Testis (tissue), 2 donors: ENCODE measurements around the gene CEACAM3.

Source experiments
- POLR2A ChIP-seq: fragments of 450-650 bp; IDR thresholded peaks from one replicate; pipeline ENCODE4 v1.6.1; 2017; ENCODE audit warnings: antibody characterized with exemption, mild to moderate bottlenecking, moderate library complexity
- TF ChIP-seq, protein P1 (sequence below), 3 experiments: fragments of 450-650 bp in 2 of 3; fragments of 200-600 bp in 1 of 3; sonication (generic) in 1 of 3; IDR thresholded peaks; one replicate each; pipeline ENCODE4 v1.5.1; 2016 to 2019; ENCODE audit warnings: antibody characterized with exemption in 3 of 3, mild to moderate bottlenecking in 2 of 3, moderate library complexity in 1 of 3

DNA sequence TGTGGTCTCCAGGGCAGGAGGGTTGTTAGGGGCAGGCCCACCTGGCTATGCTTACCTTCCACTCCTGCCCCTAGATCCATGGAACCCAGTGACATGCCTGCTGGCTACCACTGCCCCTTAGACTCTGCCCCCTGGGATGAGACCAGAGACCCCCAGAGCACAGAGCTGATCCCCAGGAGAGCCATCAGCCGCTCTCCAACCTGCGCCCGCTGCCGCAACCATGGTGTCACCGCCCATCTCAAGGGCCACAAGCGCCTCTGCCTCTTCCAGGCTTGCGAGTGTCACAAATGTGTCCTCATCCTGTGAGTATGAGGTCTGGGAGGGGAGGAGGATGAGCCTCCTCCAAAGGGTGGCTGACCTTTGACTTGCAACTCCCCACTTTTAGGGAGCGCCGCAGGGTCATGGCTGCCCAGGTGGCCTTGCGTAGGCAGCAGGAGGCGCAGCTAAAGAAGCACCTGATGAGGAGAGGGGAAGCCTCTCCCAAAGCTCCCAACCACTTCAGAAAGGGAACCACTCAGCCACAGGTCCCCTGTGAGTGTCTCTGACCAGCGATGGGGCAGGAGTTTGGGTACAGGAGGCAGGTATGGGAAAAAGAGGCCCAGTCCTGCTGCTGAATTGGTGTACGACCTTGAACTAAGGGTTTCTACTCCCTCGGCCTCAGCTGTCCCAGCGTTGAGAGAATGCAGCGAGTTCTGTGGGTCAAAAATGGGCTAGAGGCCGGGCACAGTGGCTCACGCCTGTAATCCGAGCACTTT, 51.1 kb downstream of the CEACAM3 start:
- TF ChIP-seq, protein P1, sequence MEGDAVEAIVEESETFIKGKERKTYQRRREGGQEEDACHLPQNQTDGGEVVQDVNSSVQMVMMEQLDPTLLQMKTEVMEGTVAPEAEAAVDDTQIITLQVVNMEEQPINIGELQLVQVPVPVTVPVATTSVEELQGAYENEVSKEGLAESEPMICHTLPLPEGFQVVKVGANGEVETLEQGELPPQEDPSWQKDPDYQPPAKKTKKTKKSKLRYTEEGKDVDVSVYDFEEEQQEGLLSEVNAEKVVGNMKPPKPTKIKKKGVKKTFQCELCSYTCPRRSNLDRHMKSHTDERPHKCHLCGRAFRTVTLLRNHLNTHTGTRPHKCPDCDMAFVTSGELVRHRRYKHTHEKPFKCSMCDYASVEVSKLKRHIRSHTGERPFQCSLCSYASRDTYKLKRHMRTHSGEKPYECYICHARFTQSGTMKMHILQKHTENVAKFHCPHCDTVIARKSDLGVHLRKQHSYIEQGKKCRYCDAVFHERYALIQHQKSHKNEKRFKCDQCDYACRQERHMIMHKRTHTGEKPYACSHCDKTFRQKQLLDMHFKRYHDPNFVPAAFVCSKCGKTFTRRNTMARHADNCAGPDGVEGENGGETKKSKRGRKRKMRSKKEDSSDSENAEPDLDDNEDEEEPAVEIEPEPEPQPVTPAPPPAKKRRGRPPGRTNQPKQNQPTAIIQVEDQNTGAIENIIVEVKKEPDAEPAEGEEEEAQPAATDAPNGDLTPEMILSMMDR (IDR thresholded peaks at IDR 0.05), result no peak
- no peak for TF ChIP-seq POLR2A
